ENCODE measurements around the gene DDX24. TPM values are rescaled to one million over a fixed set of nuclear protein-coding genes. Genes with fewer than 3 reads are reported as not detected.

The DDX24 gene
- polyA plus RNA-seq, 1 donor (not counting 4 experiments of a cell fraction or from before 2014, with no cell fraction given): 171 TPM

GRCh38 chr14:94099006-94099405 lies 18.0 kb upstream of the DDX24 start:
- no peak for TF ChIP-seq CTCF (optimal IDR thresholded peaks at IDR 0.05 in 1 of 3, IDR thresholded peaks at IDR 0.05 in 1 of 3, conservative IDR thresholded peaks at IDR 0.05 in 1 of 3; ENCODE audit: extremely low read depth in 1 of 3, insufficient read depth in 2 of 3, low read length in 3 of 3)
- TF ChIP-seq EZH2 (IDR thresholded peaks at IDR 0.05; ENCODE audit: low read length): no peak
- Histone ChIP-seq H3K36me3 (ENCODE audit: control insufficient read depth in 2 of 2, extremely low read depth in 1 of 2, insufficient read depth in 2 of 2, low read length in 2 of 2) (peaks cover 0 to 6% of the 10 kb centered on the region in 2 experiments), H2AFZ (ENCODE audit: control insufficient read depth, low read length) (no peak overlapping the region), H3K27me3 (ENCODE audit: control insufficient read depth, extremely low read depth, insufficient read depth, low read length) (no peaks in the 10 kb centered on the region), H3K9me1 (ENCODE audit: control insufficient read depth, extremely low read depth, insufficient read depth, low read length) (no peaks in the 10 kb centered on the region), H4K20me1 (ENCODE audit: control insufficient read depth, extremely low read depth, insufficient read depth, low read length) (no peaks in the 10 kb centered on the region), H3K9ac (ENCODE audit: control insufficient read depth, extremely low read depth, insufficient read depth, low read length) (no peak overlapping the region), H3K4me2 (ENCODE audit: control insufficient read depth, extremely low read depth, insufficient read depth, low read depth, low read length) (no peak overlapping the region), H3K4me1 (ENCODE audit: control insufficient read depth, extremely low read depth, insufficient read depth, low read length) (no peaks in the 10 kb centered on the region), H3K9me3 (ENCODE audit: control insufficient read depth, low read depth, low read length) (no peaks in the 10 kb centered on the region), H3K79me2 (ENCODE audit: control insufficient read depth, insufficient read depth, low read length) (no peaks in the 10 kb centered on the region), H3K4me3 (ENCODE audit: control insufficient read depth in 2 of 3, extremely low read depth in 1 of 3, insufficient read depth in 2 of 3, low read depth in 1 of 3, low read length in 3 of 3) (no peak overlapping the region), H3K27ac (ENCODE audit: control insufficient read depth, insufficient read depth, low read length) (no peak overlapping the region)
- no peak for DNase-seq (ENCODE audit: low read depth, low spot score)
- FAIRE-seq: no peak
- dilution Hi-C loops (cut with MboI; ENCODE audit: extremely low pct_ligation_motif_present, low sequenced_read_pairs): no loop called here

GRCh38 chr14:94098326-94098992 lies 17.5 kb upstream of the DDX24 start:
- Histone ChIP-seq H3K4me3 (ENCODE audit: control insufficient read depth in 2 of 3, extremely low read depth in 1 of 3, insufficient read depth in 2 of 3, low read depth in 1 of 3, low read length in 3 of 3) (no peak overlapping the region), H3K4me1 (ENCODE audit: control insufficient read depth, extremely low read depth, insufficient read depth, low read length) (no peaks in the 10 kb centered on the region), H3K36me3 (ENCODE audit: control insufficient read depth in 2 of 2, extremely low read depth in 1 of 2, insufficient read depth in 2 of 2, low read length in 2 of 2) (peaks cover 0 to 6% of the 10 kb centered on the region in 2 experiments), H3K9me3 (ENCODE audit: control insufficient read depth, low read depth, low read length) (no peaks in the 10 kb centered on the region), H3K27ac (ENCODE audit: control insufficient read depth, insufficient read depth, low read length) (no peak overlapping the region), H3K4me2 (ENCODE audit: control insufficient read depth, extremely low read depth, insufficient read depth, low read depth, low read length) (no peak overlapping the region), H3K9ac (ENCODE audit: control insufficient read depth, extremely low read depth, insufficient read depth, low read length) (no peak overlapping the region), H4K20me1 (ENCODE audit: control insufficient read depth, extremely low read depth, insufficient read depth, low read length) (no peaks in the 10 kb centered on the region), H3K27me3 (ENCODE audit: control insufficient read depth, extremely low read depth, insufficient read depth, low read length) (no peaks in the 10 kb centered on the region), H3K79me2 (ENCODE audit: control insufficient read depth, insufficient read depth, low read length) (no peaks in the 10 kb centered on the region), H3K9me1 (ENCODE audit: control insufficient read depth, extremely low read depth, insufficient read depth, low read length) (no peaks in the 10 kb centered on the region), H2AFZ (ENCODE audit: control insufficient read depth, low read length) (no peak overlapping the region)
- DNase-seq (ENCODE audit: low read depth, low spot score) (no peak), FAIRE-seq (no peak)
- dilution Hi-C loops (cut with MboI; ENCODE audit: extremely low pct_ligation_motif_present, low sequenced_read_pairs): no loop called here
- TF ChIP-seq EZH2 (IDR thresholded peaks at IDR 0.05; ENCODE audit: low read length) (no peak), CTCF (optimal IDR thresholded peaks at IDR 0.05 in 1 of 3, IDR thresholded peaks at IDR 0.05 in 1 of 3, conservative IDR thresholded peaks at IDR 0.05 in 1 of 3; ENCODE audit: extremely low read depth in 1 of 3, insufficient read depth in 2 of 3, low read length in 3 of 3) (no peak)

Data from keratinocyte (primary cell).